GM12892 (cell line): Measurements from ENCODE around the gene FBXO8.

Experiments used
- POLR2A ChIP-seq: IDR thresholded peaks from 2 replicates; pipeline ENCODE4 v1.6.1; 2011; ENCODE audit warnings: low read depth, low read length, control low read depth
- TAF1 ChIP-seq: IDR thresholded peaks from 2 replicates; pipeline ENCODE4 v1.6.1; 2011; ENCODE audit warnings: low read depth, mild to moderate bottlenecking, control low read depth, low read length, borderline replicate concordance

GRCh38 chr4:174303687-174304086 lies 20.2 kb upstream of the FBXO8 start:
- TF ChIP-seq POLR2A (no peak), TAF1 (no peak)
